Cardiac septum (tissue), 1 donor: ENCODE measurements around the gene KLHL4. TPM values are rescaled to one million over a fixed set of nuclear protein-coding genes. Genes with fewer than 3 reads are reported as not detected.
"Not testable (repeated sequence)": the region's sequence is repeated elsewhere in the genome, so short reads cannot be mapped to it uniquely, and the experiment has no call there.

Source experiments
- DNase-seq: peaks from one replicate; pipeline ENCODE4 v3.0.0-alpha.2; 2020; ENCODE audit warnings: low spot score
- intact Hi-C: fragments of 100-400 bp; cut with DNase I; formaldehyde crosslinking; loops from one replicate; pipeline ENCODE4 v1.14.0; 2022
- total RNA-seq: library from RNA; stranded (reverse); fragmentation: NEBNext Ultra II Directional; extraction: Animal tissue kit (Norgen Biotek cat#: 25700); gene quantifications from one replicate; pipeline ENCODE4 v1.2.1, GENCODE V29; 2021
- donor health status: DM: no; HTN: no; CAD: no.

The KLHL4 gene
- total RNA-seq, 1 donor from 2014 or later, result 2.0 TPM

DNA sequence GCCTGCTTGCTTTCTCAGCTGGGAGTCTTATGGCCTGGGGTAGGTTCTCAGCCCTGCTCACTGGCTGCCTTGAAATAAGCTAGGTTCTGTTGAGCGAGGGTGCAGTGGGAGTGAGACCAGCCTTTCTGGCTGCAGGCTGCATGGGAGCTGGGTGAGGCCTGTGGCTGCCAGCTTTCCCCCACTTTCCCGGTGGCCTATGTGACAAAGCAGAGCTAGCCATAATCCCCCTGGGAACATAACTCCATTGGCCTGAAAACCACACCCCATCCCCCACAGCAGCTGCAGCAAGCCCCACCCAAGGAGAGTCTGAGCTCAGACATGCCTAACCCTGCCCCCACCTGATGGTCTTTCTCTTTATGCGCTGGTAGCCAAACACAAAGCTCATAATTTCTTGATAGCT, 118.9 kb downstream of the KLHL4 start:
- no peak for DNase-seq
- intact Hi-C loops, result no loop called here

DNA sequence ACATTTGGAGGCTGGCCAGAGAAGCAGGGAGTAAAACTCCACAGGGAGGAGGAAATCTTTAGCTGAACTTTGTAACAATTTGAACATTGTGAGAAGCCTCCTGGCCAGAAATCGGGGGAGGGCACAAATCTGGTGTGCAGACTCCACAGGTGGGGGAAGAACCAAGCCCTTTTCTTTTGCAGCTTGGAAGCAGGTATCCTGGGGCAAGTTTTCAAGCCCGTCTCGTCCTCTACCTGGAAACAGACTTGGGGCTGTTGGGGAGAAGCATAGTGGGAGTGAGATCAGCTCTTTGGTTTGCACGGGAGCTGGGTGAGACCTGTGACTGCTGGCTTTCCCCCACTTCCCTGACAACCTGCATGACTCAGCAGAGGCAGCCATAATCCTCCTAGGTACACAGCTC, 123.8 kb downstream of the KLHL4 start:
- DNase-seq, intact Hi-C loops: not testable (repeated sequence)

DNA sequence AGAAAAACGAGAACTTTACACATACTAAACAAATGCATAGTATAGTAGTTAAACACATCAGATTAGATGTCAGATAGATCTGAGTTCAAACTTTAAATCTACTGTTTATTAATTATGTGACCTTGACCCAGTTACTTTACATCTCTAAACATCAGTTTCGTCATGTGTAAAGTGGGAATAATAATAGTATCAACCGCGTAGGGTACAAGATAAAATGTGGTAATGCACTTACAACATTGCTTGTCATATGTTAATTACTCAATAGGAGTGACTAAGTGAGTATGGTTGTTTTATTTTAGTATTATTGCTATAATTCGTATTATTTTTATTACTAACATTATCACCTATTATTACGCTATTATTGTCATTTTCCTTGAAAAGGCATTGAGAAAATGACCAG, 144.2 kb downstream of the KLHL4 start:
- no peak for DNase-seq
- intact Hi-C loops, result no loop called here

DNA sequence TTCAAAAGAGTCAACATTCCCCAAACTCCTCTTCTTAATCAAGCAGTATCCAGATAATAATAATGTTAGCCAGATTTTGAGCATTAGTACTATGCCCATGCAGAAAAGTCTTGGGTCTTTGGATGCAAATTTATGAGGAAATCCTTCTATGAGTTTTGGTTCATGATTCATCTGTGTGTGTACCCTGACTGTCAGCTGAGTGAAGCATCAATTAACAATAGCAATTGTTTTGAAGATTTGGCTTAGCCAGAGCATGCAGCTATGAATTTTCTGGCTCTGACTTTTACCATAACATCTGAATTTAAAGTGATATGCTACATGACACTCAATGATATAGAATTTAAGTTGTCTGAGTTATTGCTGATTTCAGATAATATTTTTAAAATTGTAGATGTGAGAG, 145.8 kb downstream of the KLHL4 start:
- intact Hi-C loops, result no loop called here
- no peak for DNase-seq

DNA sequence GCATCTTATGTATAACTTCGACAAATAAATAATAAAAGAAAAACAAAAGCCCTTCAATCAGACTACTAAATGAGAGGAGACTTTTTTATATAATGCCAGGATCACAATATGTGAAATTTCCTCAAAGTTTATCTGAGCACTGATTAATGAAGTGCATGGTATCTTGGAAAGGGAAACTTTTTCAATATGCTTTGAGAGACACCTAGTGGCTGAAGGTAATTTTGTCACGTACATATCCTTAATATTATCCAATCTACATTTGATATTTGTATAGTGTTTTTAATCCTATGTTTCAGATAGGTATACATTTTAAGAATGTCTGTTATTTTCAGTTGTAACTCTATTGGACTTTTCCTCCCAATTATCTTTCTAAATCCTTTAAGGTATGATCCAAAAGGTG, 146.8 kb downstream of the KLHL4 start:
- intact Hi-C loops, result no loop called here
- no peak for DNase-seq

DNA sequence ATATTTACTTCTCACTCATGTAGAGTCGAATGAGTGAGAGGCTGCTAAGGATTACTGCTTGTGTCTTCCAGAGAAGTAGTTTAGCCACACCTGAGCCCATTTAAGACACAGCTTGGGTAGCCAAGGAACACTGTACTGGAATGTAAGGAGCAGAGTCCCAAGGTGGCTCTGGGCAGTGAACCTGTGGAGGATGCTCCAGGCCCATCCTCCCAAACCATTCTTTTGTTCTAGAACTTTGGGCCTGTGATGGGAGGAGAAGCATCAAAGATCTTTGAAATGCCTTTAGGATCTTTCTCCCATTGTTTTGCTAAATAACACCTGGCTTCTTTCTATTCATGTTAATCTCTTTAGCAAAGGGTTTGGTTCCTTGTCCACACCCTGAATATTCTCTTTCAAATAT, 162.2 kb downstream of the KLHL4 start:
- DNase-seq, result no peak
- intact Hi-C loops, result no loop called here

DNA sequence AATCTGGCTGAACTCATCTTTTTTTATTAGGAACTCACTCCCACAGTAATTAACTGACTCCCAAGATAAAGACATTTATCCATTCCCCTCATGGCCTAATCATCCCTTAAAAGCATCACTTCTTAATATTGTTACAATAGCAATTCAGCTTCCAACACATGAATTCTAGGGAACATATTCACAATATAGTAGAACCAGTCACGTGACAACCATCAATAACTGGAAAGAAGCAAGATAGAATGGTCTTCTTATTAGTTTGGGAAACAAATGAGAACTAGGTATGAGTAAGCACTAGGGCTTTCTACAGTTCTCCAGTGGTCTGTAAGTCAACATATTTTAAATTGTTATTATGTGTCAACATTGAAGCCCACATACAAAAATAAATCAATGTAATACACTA, 170.1 kb downstream of the KLHL4 start:
- DNase-seq, result no peak
- intact Hi-C loops, result no loop called here

DNA sequence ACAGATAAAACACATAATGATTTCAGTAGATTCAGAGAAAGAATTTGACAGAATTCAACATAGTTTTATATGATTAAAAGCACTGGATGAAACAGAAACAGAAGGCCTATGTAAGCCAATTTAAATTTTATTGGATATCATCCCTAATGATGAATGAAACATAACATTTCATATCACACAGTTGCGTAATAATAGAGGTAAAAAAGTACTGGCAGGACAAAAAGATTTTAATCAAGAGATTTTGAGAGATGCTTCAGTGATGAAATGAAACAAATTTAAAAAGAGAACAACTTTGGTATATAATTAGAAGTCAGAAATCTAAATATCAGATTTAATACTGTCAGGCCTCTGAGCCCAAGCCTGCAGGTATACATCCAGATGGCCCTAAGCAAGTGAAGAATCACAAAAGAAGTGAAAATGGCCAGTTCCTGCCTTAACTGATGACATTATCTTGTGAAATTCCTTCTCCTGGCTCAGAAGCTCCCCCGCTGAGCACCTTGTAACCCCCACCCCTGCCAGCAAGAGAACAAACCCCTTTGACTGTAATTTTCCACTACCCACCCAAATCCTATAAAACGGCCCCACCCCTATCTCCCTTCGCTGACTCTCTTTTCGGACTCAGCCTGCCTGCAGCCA, 170.6 kb downstream of the KLHL4 start:
- DNase-seq, intact Hi-C loops: not testable (repeated sequence)

DNA sequence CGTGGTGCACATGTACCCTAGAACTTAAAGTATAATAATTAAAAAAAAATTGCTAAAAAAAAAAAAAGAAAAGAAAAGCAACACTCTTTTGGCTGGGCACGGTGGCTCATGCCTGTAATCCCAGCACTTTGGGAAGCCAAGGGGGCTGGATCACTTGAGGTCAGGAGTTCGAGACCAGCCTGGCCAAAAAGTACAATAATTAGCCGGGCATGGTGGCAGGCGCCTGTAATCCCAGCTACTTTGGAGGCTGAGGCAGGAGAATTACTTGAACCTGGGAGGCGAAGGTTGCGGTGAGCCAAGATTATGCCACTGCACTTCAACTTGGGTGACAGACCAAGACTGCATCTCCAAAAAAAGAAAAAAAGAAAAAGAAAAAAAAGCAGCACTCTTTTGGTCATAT, 171.6 kb downstream of the KLHL4 start:
- intact Hi-C loops, DNase-seq: not testable (repeated sequence)

DNA sequence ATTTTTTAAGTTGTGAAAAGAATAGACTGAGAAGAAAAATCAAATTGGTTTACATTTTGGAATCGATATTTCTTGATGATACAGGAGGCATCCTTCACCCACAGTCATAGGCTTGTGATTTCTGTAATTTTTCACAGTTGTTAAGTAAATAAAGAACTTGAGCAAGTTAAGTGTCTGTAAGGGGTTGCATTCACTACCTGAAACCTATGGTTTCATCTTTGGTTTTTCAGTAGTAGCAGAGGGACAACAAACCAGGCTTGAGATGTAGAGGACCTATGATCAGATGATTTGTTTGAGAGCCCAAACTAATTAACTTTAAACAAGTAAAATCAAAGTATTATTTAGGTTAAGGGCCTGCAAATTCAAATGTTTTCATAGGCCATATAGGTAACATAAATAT, 175.6 kb downstream of the KLHL4 start:
- no peak for DNase-seq
- intact Hi-C loops, result no loop called here

DNA sequence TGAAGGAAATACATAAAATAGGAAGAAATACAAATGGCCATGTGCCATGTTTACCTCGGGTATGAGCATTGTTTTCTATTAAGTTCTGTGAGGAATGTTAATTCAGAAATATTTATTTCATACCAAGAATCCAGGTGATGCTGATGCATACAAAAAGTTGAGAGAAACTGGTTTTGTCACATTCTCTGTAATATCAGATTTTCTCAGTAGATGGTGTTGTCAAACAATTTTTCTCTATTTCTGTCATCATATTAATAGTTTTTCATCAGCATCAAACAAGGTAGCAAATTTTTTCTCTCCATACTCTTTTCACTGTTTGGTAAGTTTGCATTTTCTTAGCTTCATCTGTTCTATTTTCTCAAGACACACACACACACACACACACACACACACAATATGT, 179.8 kb downstream of the KLHL4 start:
- DNase-seq, result no peak
- intact Hi-C loops, result no loop called here

DNA sequence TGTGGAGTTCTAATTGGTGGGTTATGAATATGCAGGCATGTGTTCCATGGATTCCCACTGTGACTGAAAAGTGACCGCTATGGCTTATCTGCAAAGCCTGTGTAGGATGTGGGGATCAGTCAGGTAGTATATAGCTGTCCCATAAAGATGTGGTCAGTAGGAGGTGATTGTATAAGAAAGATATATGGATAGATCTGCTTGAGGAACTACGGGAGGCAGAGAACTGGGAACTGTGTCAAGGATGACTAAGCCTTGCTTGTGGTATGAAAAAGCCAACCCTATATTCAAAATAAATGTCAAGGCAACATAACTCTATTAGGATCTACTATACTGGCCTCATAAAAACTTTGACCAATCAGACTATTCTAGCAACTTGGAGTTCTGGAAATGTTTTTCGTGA, 185.2 kb downstream of the KLHL4 start:
- no peak for DNase-seq
- intact Hi-C loops, result no loop called here

DNA sequence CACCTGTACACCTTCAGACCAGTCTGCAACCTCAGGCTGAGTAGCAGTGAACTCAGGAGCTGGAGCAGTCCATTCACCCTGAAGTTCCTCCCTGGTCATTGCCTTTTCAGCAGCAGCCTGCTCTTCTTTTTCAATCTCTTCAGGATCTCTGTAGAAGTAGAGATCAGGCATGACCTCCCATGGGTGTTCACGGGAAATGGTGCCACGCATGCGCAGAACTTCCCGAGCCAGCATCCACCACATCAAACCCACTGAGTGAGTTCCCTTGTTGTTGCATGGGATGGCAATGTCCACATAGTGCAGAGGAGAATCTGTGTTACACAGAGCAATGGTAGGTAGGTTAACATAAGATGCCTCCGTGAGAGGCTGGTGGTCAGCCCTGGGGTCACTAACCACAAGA, 185.9 kb downstream of the KLHL4 start:
- intact Hi-C loops, DNase-seq: not testable (repeated sequence)

DNA sequence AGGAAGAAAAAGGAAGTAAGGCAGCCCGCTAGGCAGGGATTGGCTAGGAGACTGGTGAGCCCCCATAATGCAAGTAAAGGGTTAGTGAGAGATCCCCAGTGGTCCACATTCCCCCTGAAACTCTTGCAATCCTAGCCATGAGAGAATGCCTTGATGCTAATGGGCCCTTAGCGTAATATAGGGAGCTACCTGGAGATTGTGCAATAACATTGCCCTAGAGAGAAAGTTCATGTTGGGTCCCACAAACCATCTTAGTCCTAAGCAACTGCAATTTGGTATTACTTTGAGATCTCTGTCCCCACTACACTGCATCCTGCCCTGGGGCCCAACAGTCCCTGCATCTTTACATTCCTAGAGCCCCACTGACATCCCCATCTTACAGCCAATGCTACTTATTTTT, 188.5 kb downstream of the KLHL4 start:
- intact Hi-C loops, result no loop called here
- no peak for DNase-seq

DNA sequence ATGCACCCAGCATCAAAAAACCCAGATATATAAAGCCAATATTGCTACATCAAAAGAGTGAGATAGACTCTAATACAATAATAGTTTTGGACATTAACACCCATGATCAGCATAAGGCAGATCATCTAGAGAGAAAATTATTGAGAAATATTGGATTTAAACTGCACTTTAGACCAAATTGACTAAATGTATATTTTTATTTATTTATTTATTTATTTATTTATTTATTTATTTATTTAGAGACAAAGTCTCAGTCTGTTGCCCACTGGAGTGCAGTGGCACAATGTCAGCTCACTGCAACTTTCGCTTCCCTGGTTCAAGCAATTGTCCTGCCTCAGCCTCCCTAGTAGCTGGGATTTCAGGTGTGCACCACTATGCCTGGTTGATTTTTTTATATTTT, 193.0 kb downstream of the KLHL4 start:
- intact Hi-C loops, result no loop called here
- no peak for DNase-seq
